Occipital lobe (tissue), 2 donors: ENCODE data around the gene ARPC2. TPM values are rescaled to one million over a fixed set of nuclear protein-coding genes. Genes with fewer than 3 reads are reported as not detected.
"Not testable (repeated sequence)": the region's sequence is repeated elsewhere in the genome, so short reads cannot be mapped to it uniquely, and the experiment has no call there.

Experiments used
- DNase-seq: peaks from one replicate; lab custom pipeline; 2025; lab: John Stamatoyannopoulos, UW
- total RNA-seq: library from RNA; depleted of rRNA; stranded (reverse); fragments of >200 nt; gene quantifications from one replicate; pipeline ENCODE4 v1.2.3, GENCODE V29; 2014

Gene ARPC2
- total RNA-seq, result 110 TPM

DNA sequence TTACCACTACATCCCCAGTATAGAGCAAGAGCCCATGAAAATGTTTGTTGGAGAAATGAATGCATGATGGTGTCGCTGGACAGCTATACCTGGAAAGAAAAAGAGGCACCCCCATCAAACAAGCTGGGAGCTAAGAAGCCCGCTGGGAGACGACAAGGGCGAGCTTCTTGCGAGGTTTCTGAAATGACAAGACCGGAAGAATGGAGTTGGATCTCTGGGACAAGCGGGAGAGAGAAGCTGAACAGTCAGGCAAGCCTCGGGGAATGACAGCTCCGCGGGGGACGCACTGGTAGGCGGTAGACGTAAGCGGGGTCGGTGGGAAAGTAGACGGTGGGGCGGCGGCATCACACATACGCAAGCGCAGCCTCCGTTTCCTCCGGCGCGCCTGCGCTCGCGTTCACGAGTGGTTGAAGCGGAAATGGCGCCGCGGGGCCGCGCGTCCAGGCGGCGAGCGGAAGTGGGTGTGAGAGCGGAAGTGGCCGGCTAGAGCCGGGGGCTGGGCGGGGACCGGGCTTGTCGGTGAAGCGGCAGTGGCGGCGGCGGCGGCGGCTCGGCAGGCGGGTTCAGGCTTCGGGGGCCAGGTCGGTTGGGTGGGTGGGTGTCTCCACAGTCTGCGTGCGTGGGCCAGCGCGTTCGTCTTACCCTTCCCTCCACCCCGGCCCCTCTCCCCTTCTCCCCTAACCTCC is at the start of gene ARPC2:
TSS of gene ARPC2 (plus strand) at position 516 of the 686 bp plus-strand sequence. CDS start 282 bp downstream, outside the sequence.
- peak; percentile 84 for DNase-seq

DNA sequence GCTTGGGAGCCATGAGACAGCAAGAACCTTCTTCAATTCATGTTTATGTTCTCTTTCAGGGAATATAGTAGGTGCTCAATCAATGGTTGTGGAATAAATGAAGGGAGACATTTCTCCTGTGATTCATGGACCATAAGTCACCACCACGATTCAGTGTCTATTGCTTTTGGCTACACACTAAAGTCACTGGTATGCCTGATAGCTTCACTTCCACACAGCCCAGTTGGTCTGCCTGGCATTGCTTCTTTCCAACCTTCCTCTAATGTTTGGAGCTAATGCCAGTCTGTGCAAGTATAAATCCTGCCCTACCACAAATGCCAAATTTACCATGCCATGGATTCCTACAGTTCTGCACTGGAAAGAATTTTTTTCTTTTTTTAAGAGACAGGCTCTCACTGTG is 49.0 kb upstream of the ARPC2 start:
- no peak for DNase-seq

GRCh38 chr2:218168635-218169462 is 48.1 kb upstream of the ARPC2 start:
- DNase-seq, result no peak

DNA sequence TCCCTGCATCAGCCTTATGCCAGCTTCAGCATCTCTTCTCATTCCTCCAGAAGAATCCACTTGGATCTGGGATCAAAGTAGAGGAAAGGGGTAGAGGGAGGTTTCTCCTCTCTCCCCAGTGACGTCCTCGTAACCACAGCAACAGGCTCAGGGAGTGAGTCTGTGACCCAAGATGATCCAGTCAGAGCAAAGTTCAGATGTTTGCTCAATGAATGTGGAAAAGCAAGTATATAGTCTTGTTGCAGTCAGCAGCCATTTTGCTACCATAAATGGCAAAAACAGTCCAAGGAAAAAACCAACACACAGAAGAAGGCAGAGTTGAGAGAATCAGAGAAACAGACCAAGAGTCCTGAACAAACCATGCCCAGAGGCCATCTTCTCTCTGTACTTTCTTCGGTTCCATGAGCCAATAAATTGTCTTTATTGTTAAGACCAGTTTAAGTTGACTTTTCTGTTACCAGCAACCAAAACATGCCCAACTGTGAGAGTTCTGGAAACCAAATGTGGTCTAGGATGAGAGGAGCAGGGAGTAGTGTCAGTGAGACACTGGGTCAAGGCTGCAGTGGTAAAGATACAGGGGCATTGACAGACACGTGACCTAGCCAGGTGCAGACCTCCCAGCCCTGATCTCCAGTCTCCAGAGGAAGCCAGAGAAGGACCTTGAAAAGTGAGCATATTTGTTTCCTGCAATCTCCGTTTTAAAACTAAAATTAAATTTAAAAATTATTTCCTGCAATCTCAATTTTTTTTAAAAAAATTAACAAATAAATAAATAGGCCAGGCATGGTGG is 47.0 kb upstream of the ARPC2 start:
- DNase-seq, result no peak

DNA sequence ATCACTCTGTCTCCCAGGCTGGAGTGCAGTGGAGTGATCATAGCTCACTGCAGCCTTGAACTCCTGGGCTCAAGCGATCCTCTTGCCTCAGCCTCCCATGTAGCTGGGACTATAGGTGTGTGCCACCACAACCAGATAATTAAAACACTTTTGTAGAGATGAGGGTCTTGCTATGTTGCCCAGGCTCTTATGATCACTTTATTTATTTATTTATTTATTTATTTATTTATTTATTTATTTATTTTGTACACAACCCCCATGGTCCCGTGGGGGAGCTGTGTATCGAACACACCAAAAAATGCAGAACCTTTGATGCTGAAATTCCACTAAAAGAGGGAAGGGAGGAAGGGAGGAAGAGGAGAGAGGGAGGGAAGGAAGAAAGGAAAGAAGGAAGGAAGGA is 45.2 kb upstream of the ARPC2 start:
- DNase-seq, result not testable (repeated sequence)

GRCh38 chr2:218172845-218173244 is 44.1 kb upstream of the ARPC2 start:
- no peak for DNase-seq

DNA sequence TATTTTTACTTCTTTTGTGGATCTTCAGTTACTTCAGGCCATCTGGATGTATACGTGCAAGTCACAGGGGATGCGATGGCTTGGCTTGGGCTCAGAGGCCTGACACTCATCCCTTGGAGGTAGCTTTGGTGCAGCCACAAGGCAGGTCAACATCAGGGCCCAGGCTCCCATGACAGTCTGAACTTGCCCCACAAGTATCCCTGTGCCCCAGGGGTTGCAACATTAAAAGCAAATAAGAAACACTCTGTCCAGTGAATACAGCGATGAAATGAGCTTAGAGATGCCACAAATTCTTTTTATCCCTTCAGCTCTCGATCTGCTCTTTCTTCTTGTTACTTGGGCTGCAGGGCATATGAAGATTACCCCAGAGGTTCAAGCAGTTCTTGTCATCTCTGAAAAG is 37.2 kb upstream of the ARPC2 start:
- DNase-seq, result no peak

- no peak for DNase-seq
Measured at GRCh38 chr2:218180467-218181114, 36.4 kb upstream of the ARPC2 start.

DNA sequence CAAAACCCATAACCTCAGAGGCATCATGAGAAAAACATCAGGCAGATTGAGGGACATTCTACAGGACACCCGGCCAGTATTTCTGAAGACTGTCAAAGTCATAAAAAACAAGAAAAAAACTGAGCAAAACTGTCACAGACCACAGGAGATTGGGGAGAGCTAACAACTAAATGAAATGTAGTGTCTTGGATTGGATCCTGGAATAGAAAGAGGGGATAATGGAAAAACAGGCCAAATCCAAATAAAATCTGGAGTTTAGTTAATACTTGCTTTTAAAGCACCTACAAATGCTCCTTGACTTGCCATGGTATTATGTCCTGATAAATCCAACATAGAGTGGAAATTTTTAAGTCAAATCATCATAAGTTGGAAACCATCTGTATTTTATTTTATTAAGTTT is 32.7 kb upstream of the ARPC2 start:
- DNase-seq, result no peak

DNA sequence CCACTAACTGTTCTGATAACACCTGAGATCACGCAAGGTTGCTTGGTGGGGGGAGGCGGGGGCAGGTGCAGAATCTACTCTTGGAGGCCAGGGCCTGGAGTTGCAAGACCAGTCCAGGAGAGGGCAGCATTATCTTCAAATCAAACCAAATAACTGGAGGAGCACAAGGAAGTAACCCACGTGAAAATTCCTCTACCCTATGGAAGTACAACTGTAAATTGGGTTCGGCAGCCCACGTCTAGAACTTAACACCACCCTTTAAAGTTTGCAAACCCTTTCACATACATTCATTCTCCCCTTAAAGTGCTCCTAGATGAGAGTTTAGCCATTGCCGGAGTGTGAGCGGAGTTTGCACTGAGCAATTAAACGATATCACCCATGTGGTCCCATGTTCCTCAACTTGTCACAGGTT is 30.6 kb upstream of the ARPC2 start:
- peak; percentile 4 for DNase-seq

DNA sequence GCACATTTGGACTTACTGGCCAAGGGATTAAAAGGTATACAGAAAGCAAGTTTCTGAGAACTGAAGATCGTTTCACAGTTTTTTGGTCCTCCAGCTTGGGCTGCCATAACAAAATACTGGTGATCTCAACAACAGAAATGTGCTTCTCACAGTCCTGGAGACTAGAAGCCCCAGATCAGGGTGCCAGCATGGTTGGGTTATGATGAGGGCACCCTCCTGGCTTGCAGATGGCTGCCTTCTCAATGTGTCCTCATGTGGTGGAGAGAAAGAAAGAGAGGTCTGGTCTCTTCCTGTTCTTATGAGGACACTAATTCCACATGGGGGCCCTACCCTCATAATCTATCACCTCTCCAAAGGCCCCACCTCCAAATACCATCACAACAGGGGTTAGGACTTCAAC is 30.1 kb upstream of the ARPC2 start:
- DNase-seq, result no peak

GRCh38 chr2:218187296-218188015 is 29.5 kb upstream of the ARPC2 start:
- DNase-seq, result no peak

DNA sequence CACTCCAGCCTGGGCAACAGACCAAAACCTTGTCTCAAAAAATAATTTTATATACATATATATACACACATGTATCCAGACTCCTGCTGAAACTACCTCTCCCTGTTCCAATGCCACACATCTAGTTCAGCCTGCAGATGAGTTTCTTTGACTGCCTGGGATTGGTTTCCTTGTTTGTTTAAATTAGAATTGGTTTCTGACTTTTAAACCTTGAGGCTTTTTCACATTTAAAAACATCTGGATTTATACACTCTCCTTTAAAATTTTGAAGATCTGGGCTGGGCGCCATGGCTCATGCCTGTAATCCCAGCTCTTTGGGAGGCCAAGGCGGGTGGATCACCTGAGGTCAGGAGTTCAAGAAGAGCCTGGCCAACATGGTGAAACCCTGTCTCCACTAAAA is 28.5 kb upstream of the ARPC2 start:
- DNase-seq, result no peak

- no peak for DNase-seq
Measured at GRCh38 chr2:218192902-218193430, 24.0 kb upstream of the ARPC2 start.

DNA sequence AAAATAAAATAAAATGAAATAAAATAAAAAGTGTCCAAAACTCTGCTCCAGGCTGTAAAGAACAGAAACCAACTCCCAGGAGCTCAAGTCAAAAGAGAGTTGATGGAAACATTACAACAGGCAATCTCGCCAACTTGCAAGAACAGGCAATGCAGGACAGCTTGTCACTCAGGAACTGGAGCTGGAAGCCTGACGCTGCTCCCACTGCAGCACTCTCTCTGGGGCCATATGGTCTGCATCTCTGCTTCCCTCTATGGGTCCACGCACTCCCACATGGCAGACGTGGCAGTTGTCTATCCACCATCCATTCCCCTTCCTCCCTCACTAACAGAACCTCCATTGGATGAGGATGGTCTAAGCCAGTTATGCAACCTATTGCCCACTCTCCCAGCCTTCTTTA is 23.3 kb upstream of the ARPC2 start:
- no peak for DNase-seq

DNA sequence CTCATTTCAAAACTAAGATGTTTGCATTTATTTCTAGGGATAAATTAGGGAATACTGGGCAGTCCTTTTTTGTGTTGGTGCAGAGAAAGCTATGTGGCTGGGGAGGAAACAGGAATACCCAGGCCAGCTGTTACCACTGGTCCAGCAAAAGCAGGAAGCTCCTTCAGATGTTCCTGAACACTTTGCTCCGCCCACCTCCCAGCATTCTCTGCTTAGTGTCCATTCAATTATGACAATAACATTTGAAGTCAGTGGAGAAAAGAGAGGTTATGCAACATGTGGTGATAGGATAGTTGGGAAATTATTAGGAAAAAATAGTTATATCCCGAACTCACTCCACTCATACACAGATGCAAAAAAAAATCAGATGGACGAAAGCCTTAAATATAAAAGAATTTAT is 22.1 kb upstream of the ARPC2 start:
- no peak for DNase-seq

- DNase-seq, result no peak
Measured at GRCh38 chr2:218196974-218197373, 20.0 kb upstream of the ARPC2 start.

DNA sequence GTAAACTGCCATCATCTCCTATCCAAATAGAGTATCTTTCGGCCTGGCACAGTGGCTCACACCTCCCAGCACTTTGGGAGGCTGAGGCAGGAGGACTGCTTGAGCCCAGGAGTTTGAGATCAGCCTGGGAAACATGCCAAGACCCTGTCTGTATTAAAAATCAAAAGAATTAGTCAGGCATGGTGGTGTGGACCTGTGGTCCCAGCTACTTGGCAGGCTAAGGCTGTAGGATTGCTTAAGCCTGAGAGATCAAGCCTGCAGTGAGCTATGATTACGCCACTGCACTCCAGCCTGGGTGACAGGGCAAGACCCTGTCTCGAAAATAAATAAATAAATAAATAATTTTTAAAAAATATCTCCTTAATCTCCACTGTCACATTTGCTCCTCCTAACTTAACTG is 14.7 kb upstream of the ARPC2 start:
- DNase-seq, result no peak

GRCh38 chr2:218209078-218209477 is 7.9 kb upstream of the ARPC2 start:
- DNase-seq, result no peak

GRCh38 chr2:218214116-218214515 is 2.9 kb upstream of the ARPC2 start:
- no peak for DNase-seq

DNA sequence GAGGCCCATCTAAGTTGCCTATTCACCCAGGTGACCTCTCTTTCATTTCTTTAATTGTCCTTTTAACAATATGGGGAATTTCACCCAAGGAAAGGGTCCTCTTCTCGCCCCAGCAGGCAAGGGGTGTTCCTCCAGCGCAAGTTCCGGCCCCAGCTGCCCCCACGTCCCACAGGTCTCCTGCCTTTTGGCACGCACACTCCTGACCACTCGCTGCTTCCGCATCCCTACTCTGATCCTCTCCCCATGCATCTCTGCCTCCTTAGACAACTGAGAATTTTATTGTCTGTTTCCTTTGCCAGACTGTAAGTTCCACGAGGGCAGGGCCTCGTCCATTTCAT is 684 bp upstream of the ARPC2 start:
- no peak for DNase-seq
